ENCODE results near the gene ADAMTS7. TPM values are rescaled to one million over a fixed set of nuclear protein-coding genes. Genes with fewer than 3 reads are reported as not detected.
"Not testable (repeated sequence)": the region's sequence is repeated elsewhere in the genome, so short reads cannot be mapped to it uniquely, and the experiment has no call there.

ADAMTS7 gene
- total RNA-seq, 5 donors from 2014 or later (not counting 1 experiment from before 2014, with no cell fraction given): 0.79 to 2.3 (median 1.0) TPM; not detected in 2

DNA sequence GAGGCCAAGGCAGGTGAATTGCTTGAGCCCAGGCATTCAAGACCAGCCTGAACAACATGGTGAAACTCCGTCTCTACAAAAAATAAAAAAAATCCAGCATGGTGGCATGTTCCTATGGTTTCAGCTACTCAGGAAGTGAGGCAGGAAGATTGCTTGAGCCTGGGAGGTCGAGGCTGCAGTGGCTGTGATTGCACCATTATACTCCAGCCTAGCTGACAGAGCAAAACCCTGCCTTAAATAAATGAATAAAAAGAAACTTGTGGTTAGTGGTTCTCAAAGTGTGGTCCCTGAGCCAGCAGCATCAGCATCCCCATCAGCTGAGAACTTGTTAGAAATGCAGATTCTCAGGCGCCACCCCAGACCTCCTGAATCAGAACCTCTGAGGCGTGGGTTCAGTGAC, 69.6 kb downstream of the ADAMTS7 start:
- H3K36me3 ChIP-seq (ENCODE audit: control insufficient read depth in 2 of 2, extremely low read depth in 1 of 2, insufficient read depth in 1 of 2, low read length in 1 of 2); H3K4me1 Mint-ChIP-seq; H3K4me3 Mint-ChIP-seq; ATAC-seq (replicated peaks in 1 of 4); H3K27me3 Mint-ChIP-seq; H3K27ac ChIP-seq (ENCODE audit: low read length); POLR2A ChIA-PET; H3K4me3 ChIP-seq (ENCODE audit: control insufficient read depth in 1 of 2, extremely low read depth in 1 of 2, low read length in 1 of 2); DNase-seq; H3K36me3 Mint-ChIP-seq; CTCF ChIA-PET; H3K9me3 Mint-ChIP-seq; H3K9me3 ChIP-seq; H3K4me1 ChIP-seq (ENCODE audit: control insufficient read depth in 1 of 2, extremely low read depth in 1 of 2, insufficient read depth in 2 of 2, low read length in 2 of 2); H3K27ac Mint-ChIP-seq: not testable (repeated sequence)
- no CpG with 5 or more reads among the region's 4 CpGs for WGBS (ENCODE audit: insufficient coverage)
- peaks cover 0 to 20% of the 10 kb centered on the region in 2 experiments for H3K27me3 ChIP-seq (replicated peaks in 1 of 2; ENCODE audit: control insufficient read depth in 2 of 2, extremely low read depth in 1 of 2, insufficient read depth in 2 of 2, low read length in 1 of 2)

DNA sequence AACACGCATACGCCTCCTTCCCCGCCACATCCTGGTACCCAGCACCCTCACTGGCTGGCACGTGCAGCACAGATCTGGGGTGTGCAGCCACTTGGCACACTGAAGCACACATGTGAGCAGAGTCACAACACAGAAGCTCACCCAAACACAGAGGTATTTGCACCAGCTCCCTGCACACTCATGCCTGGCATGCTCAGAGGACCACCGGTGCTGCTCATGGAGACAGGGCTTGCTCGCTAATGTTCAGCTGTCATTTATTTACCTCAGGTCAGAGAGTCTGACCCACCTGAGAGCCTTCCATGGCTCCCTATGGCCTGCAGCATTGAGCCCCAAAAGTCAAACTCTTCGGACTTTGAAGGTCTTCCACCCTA, 70.4 kb downstream of the ADAMTS7 start:
- Histone ChIP-seq H3K27me3 (replicated peaks in 1 of 2; ENCODE audit: control insufficient read depth in 2 of 2, extremely low read depth in 1 of 2, insufficient read depth in 2 of 2, low read length in 1 of 2) (peaks cover 0 to 20% of the 10 kb centered on the region in 2 experiments), H3K9me3 (no peaks in the 10 kb centered on the region), H3K4me3 (ENCODE audit: control insufficient read depth in 1 of 2, extremely low read depth in 1 of 2, low read length in 1 of 2) (no peak overlapping the region), H3K27ac (ENCODE audit: low read length) (no peak overlapping the region), H3K4me1 (ENCODE audit: control insufficient read depth in 1 of 2, extremely low read depth in 1 of 2, insufficient read depth in 2 of 2, low read length in 2 of 2) (peaks cover 0 to 4% of the 10 kb centered on the region in 2 experiments), H3K36me3 (ENCODE audit: control insufficient read depth in 2 of 2, extremely low read depth in 1 of 2, insufficient read depth in 1 of 2, low read length in 1 of 2) (no peaks in the 10 kb centered on the region)
- ATAC-seq (replicated peaks in 1 of 4): no peak
- Mint-ChIP-seq H3K27me3 (peaks cover 0 to 9% of the 10 kb centered on the region in 2 donors), H3K4me3 (no peak overlapping the region), H3K4me1 (peaks cover 0 to 5% (median 1%) of the 10 kb centered on the region in 3 donors), H3K9me3 (no peaks in the 10 kb centered on the region), H3K27ac (no peak overlapping the region), H3K36me3 (no peaks in the 10 kb centered on the region)
- peak in 1 of 35 experiments; percentile 3 for DNase-seq
- WGBS (ENCODE audit: insufficient coverage): 83% methylated on average over 6 of the region's 7 CpGs
- ChIA-PET POLR2A (no interaction called here), CTCF (interaction anchor here in 1 of 2 donors (0.5 kb wide), 1 partner anchor 786 kb away, joined by 4 read pairs; no protein-coding TSS in a partner anchor)

DNA sequence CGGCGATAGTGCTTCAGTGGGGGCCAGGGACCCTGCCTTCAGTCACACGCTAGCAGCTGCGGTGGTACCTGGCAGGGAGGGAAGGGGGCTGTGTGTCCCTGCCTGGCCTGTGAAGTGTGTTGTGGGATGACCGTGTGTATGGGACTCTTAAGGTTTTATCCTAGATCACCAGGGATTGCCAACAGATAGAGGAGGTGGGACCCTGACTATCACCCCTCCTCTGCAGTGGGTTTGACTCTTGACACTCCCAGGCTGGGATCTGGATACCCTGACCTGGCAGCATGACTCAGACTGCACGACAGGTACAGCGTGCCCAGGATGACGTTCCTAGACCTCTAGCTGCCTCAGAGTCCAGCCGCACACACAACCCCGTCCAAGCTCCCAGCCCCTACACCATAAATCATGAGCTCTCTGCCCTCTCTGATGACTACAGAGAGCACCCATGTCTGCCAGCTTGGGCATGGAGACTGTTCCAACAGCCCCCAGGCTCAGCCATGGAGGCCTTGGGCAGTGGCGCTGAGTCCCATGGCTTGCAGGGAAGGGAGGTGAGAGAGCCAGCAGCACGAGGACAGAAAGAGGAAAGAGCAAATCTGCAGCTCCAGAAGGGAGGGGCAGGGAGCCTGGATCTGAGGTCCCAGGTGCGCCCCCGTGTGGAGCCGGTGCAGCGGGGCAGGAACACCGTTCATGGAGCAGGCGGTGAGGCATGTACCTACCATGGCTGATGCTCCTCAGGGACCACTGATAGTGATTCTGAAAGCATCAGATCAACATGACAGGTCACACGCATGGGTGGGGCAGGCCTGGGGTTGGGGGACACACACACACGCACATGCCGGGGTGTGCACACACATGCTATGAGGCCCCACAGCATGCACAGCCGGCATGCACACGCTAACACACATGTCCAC, 71.0 kb downstream of the ADAMTS7 start:
- peaks cover 0 to 20% of the 10 kb centered on the region in 2 experiments for H3K27me3 ChIP-seq (replicated peaks in 1 of 2; ENCODE audit: control insufficient read depth in 2 of 2, extremely low read depth in 1 of 2, insufficient read depth in 2 of 2, low read length in 1 of 2)
- H3K4me3 Mint-ChIP-seq: no peak overlapping the region
- POLR2A ChIA-PET: no interaction called here

GRCh38 chr15:78739206-78739605, 72.1 kb downstream of the ADAMTS7 start:
- H3K36me3 ChIP-seq (ENCODE audit: control insufficient read depth in 2 of 2, extremely low read depth in 1 of 2, insufficient read depth in 1 of 2, low read length in 1 of 2): no peaks in the 10 kb centered on the region
- H3K4me3 ChIP-seq (ENCODE audit: control insufficient read depth in 1 of 2, extremely low read depth in 1 of 2, low read length in 1 of 2): no peak overlapping the region
- Mint-ChIP-seq H3K4me1 (peaks cover 0 to 5% (median 1%) of the 10 kb centered on the region in 3 donors), H3K27ac (peak overlapping the region in 1 of 2 donors; percentile 19), H3K9me3 (no peaks in the 10 kb centered on the region), H3K36me3 (no peaks in the 10 kb centered on the region), H3K4me3 (no peak overlapping the region), H3K27me3 (peaks cover 6 to 16% of the 10 kb centered on the region in 2 donors)
- ATAC-seq (replicated peaks in 1 of 4) (no peak), DNase-seq (peak in 1 of 35 experiments; percentile 4)
- H3K27me3 ChIP-seq (replicated peaks in 1 of 2; ENCODE audit: control insufficient read depth in 2 of 2, extremely low read depth in 1 of 2, insufficient read depth in 2 of 2, low read length in 1 of 2): peaks cover 0 to 30% of the 10 kb centered on the region in 2 experiments
- no peak overlapping the region for H3K27ac ChIP-seq (ENCODE audit: low read length)
- ChIA-PET CTCF (no interaction called here), POLR2A (no interaction called here)
- no peaks in the 10 kb centered on the region for H3K9me3 ChIP-seq
- WGBS (ENCODE audit: insufficient coverage): no CpG with 5 or more reads among the region's 9 CpGs
- peaks cover 0 to 4% of the 10 kb centered on the region in 2 experiments for H3K4me1 ChIP-seq (ENCODE audit: control insufficient read depth in 1 of 2, extremely low read depth in 1 of 2, insufficient read depth in 2 of 2, low read length in 2 of 2)

More for the DNA sequence above, 71.0 kb downstream of the ADAMTS7 start:
- H3K4me1 ChIP-seq (ENCODE audit: control insufficient read depth in 1 of 2, extremely low read depth in 1 of 2, insufficient read depth in 2 of 2, low read length in 2 of 2): peaks cover 0 to 4% of the 10 kb centered on the region in 2 experiments
- H3K4me3 ChIP-seq (ENCODE audit: control insufficient read depth in 1 of 2, extremely low read depth in 1 of 2, low read length in 1 of 2): no peak overlapping the region
- H3K36me3 Mint-ChIP-seq: no peaks in the 10 kb centered on the region
- CTCF ChIA-PET: no interaction called here
- WGBS (ENCODE audit: insufficient coverage): 47% methylated on average over 20 of the region's 23 CpGs
- no peaks in the 10 kb centered on the region for H3K9me3 Mint-ChIP-seq
- DNase-seq (peak in 25 of 35 experiments; percentile 19 to 60 (median 42)), ATAC-seq (replicated peaks in 1 of 4) (peak in 3 of 4 experiments; percentile 41 to 48 (median 45))
- H3K9me3 ChIP-seq: no peaks in the 10 kb centered on the region
- H3K4me1 Mint-ChIP-seq: peaks cover 0 to 5% (median 1%) of the 10 kb centered on the region in 3 donors
- no peak overlapping the region for H3K27ac Mint-ChIP-seq
- H3K27ac ChIP-seq (ENCODE audit: low read length): no peak overlapping the region
- H3K27me3 Mint-ChIP-seq: peaks cover 0 to 9% of the 10 kb centered on the region in 2 donors
- H3K36me3 ChIP-seq (ENCODE audit: control insufficient read depth in 2 of 2, extremely low read depth in 1 of 2, insufficient read depth in 1 of 2, low read length in 1 of 2): no peaks in the 10 kb centered on the region

DNA sequence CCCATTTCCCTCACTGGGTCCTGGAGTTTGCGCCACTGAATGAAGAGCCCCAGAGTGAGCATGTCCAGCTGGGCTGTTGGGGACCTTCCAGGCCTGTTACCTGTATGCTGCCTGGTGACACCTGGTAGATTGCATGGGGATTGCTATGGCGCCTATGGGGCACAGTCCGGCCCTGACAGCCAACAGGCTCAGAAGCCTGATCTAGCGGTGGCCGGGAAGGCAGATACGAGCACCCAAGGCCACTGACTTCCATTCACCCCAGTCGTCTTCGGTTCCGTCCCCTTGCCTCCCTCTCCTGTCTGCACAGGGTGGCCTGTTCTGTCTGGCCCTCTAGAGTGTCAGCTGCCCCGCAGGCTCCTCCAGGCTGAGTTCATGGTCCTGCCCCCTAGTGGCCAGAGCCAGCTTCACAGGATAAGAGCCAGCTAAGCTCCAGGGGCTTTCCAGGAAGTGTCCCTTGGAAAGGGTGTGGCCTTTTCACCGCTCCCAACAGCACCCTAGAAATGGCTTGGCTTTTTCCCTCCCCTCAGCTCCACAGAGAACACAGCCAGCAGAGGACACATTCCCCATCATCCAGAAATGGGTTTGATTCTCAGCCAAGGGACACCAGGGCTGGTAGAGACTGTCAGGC, 73.2 kb downstream of the ADAMTS7 start:
- not testable (repeated sequence) for H3K27ac Mint-ChIP-seq; H3K36me3 Mint-ChIP-seq; H3K9me3 Mint-ChIP-seq; H3K27ac ChIP-seq (ENCODE audit: low read length); H3K4me3 ChIP-seq (ENCODE audit: control insufficient read depth in 1 of 2, extremely low read depth in 1 of 2, low read length in 1 of 2); H3K4me3 Mint-ChIP-seq; H3K9me3 ChIP-seq; H3K4me1 ChIP-seq (ENCODE audit: control insufficient read depth in 1 of 2, extremely low read depth in 1 of 2, insufficient read depth in 2 of 2, low read length in 2 of 2); H3K4me1 Mint-ChIP-seq; H3K36me3 ChIP-seq (ENCODE audit: control insufficient read depth in 2 of 2, extremely low read depth in 1 of 2, insufficient read depth in 1 of 2, low read length in 1 of 2)
- ChIA-PET CTCF (interaction anchor here in 1 of 2 donors (0.6 kb wide), 1 partner anchor 53 kb away, joined by 3 read pairs; no protein-coding TSS in a partner anchor), POLR2A (interaction anchor here in 1 of 2 donors (0.6 kb wide), 1 partner anchor 12 kb away, joined by 5 read pairs; no protein-coding TSS in a partner anchor)
- H3K27me3 ChIP-seq (replicated peaks in 1 of 2; ENCODE audit: control insufficient read depth in 2 of 2, extremely low read depth in 1 of 2, insufficient read depth in 2 of 2, low read length in 1 of 2): peaks cover 0 to 30% of the 10 kb centered on the region in 2 experiments
- peak in 12 of 35 experiments; percentile 26 to 60 (median 44) for DNase-seq
- peaks cover 10 to 24% of the 10 kb centered on the region in 2 donors for H3K27me3 Mint-ChIP-seq
- WGBS (ENCODE audit: insufficient coverage): 94% methylated on average over 6 of the region's 11 CpGs
- peak in 3 of 4 experiments; percentile 38 to 58 (median 43) for ATAC-seq (replicated peaks in 1 of 4)

DNA sequence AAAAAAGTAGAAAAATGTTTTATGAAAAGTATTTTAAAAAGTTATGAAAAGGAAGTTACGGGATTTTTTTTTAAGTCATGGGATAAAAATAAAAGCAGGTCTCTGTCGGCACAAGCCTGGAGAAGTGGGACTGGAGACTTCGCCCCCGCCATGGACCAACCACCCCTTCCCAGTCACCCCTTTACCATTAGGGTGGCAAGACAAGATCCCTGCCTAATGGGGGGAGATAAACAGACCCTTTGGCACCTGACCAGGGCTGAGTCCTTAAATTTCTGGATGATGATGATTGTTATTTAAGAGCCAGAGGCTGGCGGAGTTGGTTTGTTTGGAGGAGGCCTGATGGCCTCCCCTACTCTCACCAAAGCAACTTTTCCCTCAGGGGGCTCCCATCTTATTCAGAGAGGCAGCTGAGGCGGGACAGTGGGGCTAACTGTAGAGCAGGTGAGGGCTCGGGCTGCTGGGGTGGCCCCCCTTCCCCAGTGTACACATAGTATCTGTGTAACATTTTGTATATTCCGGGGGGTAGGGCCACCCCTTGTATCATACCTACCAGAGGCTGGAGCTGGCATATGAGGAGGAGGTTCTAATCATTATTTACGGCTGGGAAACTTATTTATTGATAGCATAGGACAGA, 74.0 kb downstream of the ADAMTS7 start:
- Histone ChIP-seq H3K4me3 (ENCODE audit: control insufficient read depth in 1 of 2, extremely low read depth in 1 of 2, low read length in 1 of 2) (no peak overlapping the region), H3K9me3 (no peaks in the 10 kb centered on the region), H3K27me3 (replicated peaks in 1 of 2; ENCODE audit: control insufficient read depth in 2 of 2, extremely low read depth in 1 of 2, insufficient read depth in 2 of 2, low read length in 1 of 2) (peaks cover 0 to 33% of the 10 kb centered on the region in 2 experiments), H3K27ac (ENCODE audit: low read length) (no peak overlapping the region), H3K4me1 (ENCODE audit: control insufficient read depth in 1 of 2, extremely low read depth in 1 of 2, insufficient read depth in 2 of 2, low read length in 2 of 2) (peaks cover 0 to 4% of the 10 kb centered on the region in 2 experiments), H3K36me3 (ENCODE audit: control insufficient read depth in 2 of 2, extremely low read depth in 1 of 2, insufficient read depth in 1 of 2, low read length in 1 of 2) (no peaks in the 10 kb centered on the region)
- Mint-ChIP-seq H3K4me1 (peaks cover 0 to 5% (median 1%) of the 10 kb centered on the region in 3 donors), H3K9me3 (no peaks in the 10 kb centered on the region), H3K27me3 (peaks cover 13 to 28% of the 10 kb centered on the region in 2 donors), H3K4me3 (no peak overlapping the region), H3K36me3 (no peaks in the 10 kb centered on the region), H3K27ac (no peak overlapping the region)
- DNase-seq (peak in 1 of 35 experiments; percentile 3), ATAC-seq (replicated peaks in 1 of 4) (no peak)
- no CpG with 5 or more reads among the region's 9 CpGs for WGBS (ENCODE audit: insufficient coverage)
- ChIA-PET CTCF (no interaction called here), POLR2A (no interaction called here)
